ENCODE results near the gene CYP26B1.
"Not testable (repeated sequence)": the region's sequence is repeated elsewhere in the genome, so short reads cannot be mapped to it uniquely, and the experiment has no call there.

Gene CYP26B1

GRCh38 chr2:72104821-72105588, 42.7 kb downstream of the CYP26B1 start:
- DNase-seq, result no peak

GRCh38 chr2:72103690-72104089, 44.0 kb downstream of the CYP26B1 start:
- no peak for DNase-seq

- DNase-seq, result no peak
Observed at GRCh38 chr2:72103161-72103560, 44.5 kb downstream of the CYP26B1 start.

- DNase-seq, result no peak
Observed at GRCh38 chr2:72098935-72099334, 48.7 kb downstream of the CYP26B1 start.

GRCh38 chr2:72097276-72097675, 50.4 kb downstream of the CYP26B1 start:
- DNase-seq, result no peak

GRCh38 chr2:72096181-72096580, 51.5 kb downstream of the CYP26B1 start:
- DNase-seq, result no peak

GRCh38 chr2:72095364-72095763, 52.3 kb downstream of the CYP26B1 start:
- DNase-seq, result no peak

GRCh38 chr2:72094701-72095100, 53.0 kb downstream of the CYP26B1 start:
- DNase-seq, result no peak

- no peak for DNase-seq
Observed at GRCh38 chr2:72092111-72092510, 55.6 kb downstream of the CYP26B1 start.

GRCh38 chr2:72090781-72091482, 56.7 kb downstream of the CYP26B1 start:
- DNase-seq, result no peak

- DNase-seq, result no peak
Observed at GRCh38 chr2:72090271-72090720, 57.4 kb downstream of the CYP26B1 start.

GRCh38 chr2:72089537-72089936, 58.1 kb downstream of the CYP26B1 start:
- DNase-seq, result no peak

GRCh38 chr2:72089028-72089427, 58.6 kb downstream of the CYP26B1 start:
- DNase-seq, result no peak

- DNase-seq, result not testable (repeated sequence)
Observed at GRCh38 chr2:72086871-72087633, 60.6 kb downstream of the CYP26B1 start.

- DNase-seq, result no peak
Observed at GRCh38 chr2:72085513-72085912, 62.1 kb downstream of the CYP26B1 start.

- no peak for DNase-seq
Observed at GRCh38 chr2:72085036-72085435, 62.6 kb downstream of the CYP26B1 start.

- no peak for DNase-seq
Observed at GRCh38 chr2:72084584-72084976, 63.1 kb downstream of the CYP26B1 start.

GRCh38 chr2:72083751-72084583, 63.7 kb downstream of the CYP26B1 start:
- no peak for DNase-seq

- DNase-seq, result no peak
Observed at GRCh38 chr2:72082887-72083286, 64.8 kb downstream of the CYP26B1 start.

GRCh38 chr2:72082021-72082601, 65.6 kb downstream of the CYP26B1 start:
- DNase-seq, result no peak

GRCh38 chr2:72081451-72081850, 66.2 kb downstream of the CYP26B1 start:
- no peak for DNase-seq

All from 8988T (cell line).